Left kidney (tissue), 2 donors: Measurements from ENCODE around the gene ALDOA. TPM values are rescaled to one million over a fixed set of nuclear protein-coding genes. Genes with fewer than 3 reads are reported as not detected.

Experiments used
- DNase-seq: peaks from one replicate; pipeline ENCODE4 v3.0.0-alpha.2; 2013
- polyA plus RNA-seq: library from polyadenylated mRNA; unstranded; fragments of 120-200 nt; gene quantifications from one replicate; pipeline ENCODE4 v1.2.1, GENCODE V29; 2013; ENCODE audit not compliant: insufficient read length

The ALDOA gene
- polyA plus RNA-seq, 1 donor: 449 TPM

GRCh38 chr16:30087181-30087898 lies 21.8 kb downstream of the ALDOA start:
- no peak for DNase-seq

GRCh38 chr16:30088237-30088831 lies 22.8 kb downstream of the ALDOA start:
- no peak for DNase-seq

- DNase-seq: no peak
Observed at GRCh38 chr16:30088832-30089624, 23.5 kb downstream of the ALDOA start.

- DNase-seq: no peak
Observed at GRCh38 chr16:30090610-30091331, 25.2 kb downstream of the ALDOA start.

GRCh38 chr16:30091474-30092372 lies 26.2 kb downstream of the ALDOA start, which contains the start of gene TBX6:
Gene TBX6, minus strand, starts transcription at chr16:30091924. Its CDS starts 731 bp downstream, at chr16:30091193.
- peak; percentile 89 for DNase-seq

- DNase-seq: peak; percentile 71
Observed at GRCh38 chr16:30092373-30093010, 26.9 kb downstream of the ALDOA start.

GRCh38 chr16:30094541-30095165 lies 29.1 kb downstream of the ALDOA start:
- DNase-seq: no peak

GRCh38 chr16:30095166-30096078 lies 29.9 kb downstream of the ALDOA start:
- DNase-seq: no peak

GRCh38 chr16:30096105-30096861 lies 30.7 kb downstream of the ALDOA start, which contains the start of gene YPEL3:
Gene YPEL3, minus strand, starts transcription at chr16:30096213. Its CDS starts 731 bp downstream, at chr16:30095482.
- DNase-seq: peak; percentile 85

- no peak for DNase-seq
Observed at GRCh38 chr16:30096862-30097563, 31.5 kb downstream of the ALDOA start.

- no peak for DNase-seq
Observed at GRCh38 chr16:30104090-30104489, 38.5 kb downstream of the ALDOA start.

- no peak for DNase-seq
Observed at GRCh38 chr16:30104492-30104891, 38.9 kb downstream of the ALDOA start.

- DNase-seq: no peak
Observed at GRCh38 chr16:30108059-30108850, 42.7 kb downstream of the ALDOA start.

- no peak for DNase-seq
Observed at GRCh38 chr16:30110661-30111060, 45.1 kb downstream of the ALDOA start.

GRCh38 chr16:30112197-30113030 lies 46.9 kb downstream of the ALDOA start:
- no peak for DNase-seq
